HEK293T (cell line): ENCODE data around the gene SH2D3C.

ENCODE experiments used
- FOXA1 ChIP-seq: fragments of 450-650 bp; IDR thresholded peaks from 2 replicates; pipeline ENCODE4 v1.6.1; 2016; ENCODE audit warnings: mild to moderate bottlenecking
- FOXK2 ChIP-seq: fragments of 450-650 bp; IDR thresholded peaks from 2 replicates; pipeline ENCODE4 v1.6.1; 2016; ENCODE audit warnings: mild to moderate bottlenecking
- L3MBTL2 ChIP-seq: fragments of 450-650 bp; conservative IDR thresholded peaks from 2 replicates; pipeline ENCODE4 v1.6.1; 2016; ENCODE audit warnings: mild to moderate bottlenecking
- LEF1 ChIP-seq: fragments of 450-650 bp; IDR thresholded peaks from 2 replicates; pipeline ENCODE4 v1.6.1; 2017; ENCODE audit warnings: mild to moderate bottlenecking, borderline replicate concordance
- NFRKB ChIP-seq: fragments of 450-650 bp; IDR thresholded peaks from 2 replicates; pipeline ENCODE4 v1.6.1; 2016; ENCODE audit warnings: mild to moderate bottlenecking, moderate library complexity
- ZNF384 ChIP-seq: fragments of 450-650 bp; IDR thresholded peaks from 2 replicates; pipeline ENCODE4 v1.6.1; 2016

- TF ChIP-seq FOXA1 (no peak), LEF1 (no peak), NFRKB (no peak), ZNF384 (no peak), FOXK2 (no peak), L3MBTL2 (no peak)
Observed at GRCh38 chr9:127728808-127729207, 49.7 kb downstream of the SH2D3C start.
